ENCODE measurements around the gene FKTN.

Gene FKTN

GRCh38 chr9:105679257-105680022 lies 121.5 kb downstream of the FKTN start:
- no peak for FAIRE-seq

GRCh38 chr9:105681313-105681712 lies 123.4 kb downstream of the FKTN start:
- no peak for FAIRE-seq

- no peak for FAIRE-seq
Observed at GRCh38 chr9:105681724-105682123, 123.8 kb downstream of the FKTN start.

- FAIRE-seq, result no peak
Observed at GRCh38 chr9:105683688-105684275, 125.9 kb downstream of the FKTN start.

- FAIRE-seq, result no peak
Observed at GRCh38 chr9:105686936-105687335, 129.0 kb downstream of the FKTN start.
